GM18526 (cell line): ENCODE data around the gene IQCH.

Experiments
- POLR2A ChIP-seq: IDR thresholded peaks from 3 replicates; pipeline ENCODE4 v1.6.1; 2011; ENCODE audit not compliant: insufficient read length; ENCODE audit errors: extremely low read depth

IQCH gene

GRCh38 chr15:67415181-67415580 is 160.6 kb downstream of the IQCH start:
- no peak for TF ChIP-seq POLR2A

GRCh38 chr15:67416891-67417290 is 162.3 kb downstream of the IQCH start:
- TF ChIP-seq POLR2A: no peak

GRCh38 chr15:67419705-67420104 is 165.1 kb downstream of the IQCH start:
- no peak for TF ChIP-seq POLR2A

GRCh38 chr15:67420137-67420536 is 165.6 kb downstream of the IQCH start:
- no peak for TF ChIP-seq POLR2A

- TF ChIP-seq POLR2A: no peak
Measured at GRCh38 chr15:67421105-67421504, 166.5 kb downstream of the IQCH start.

GRCh38 chr15:67422296-67422695 is 167.7 kb downstream of the IQCH start:
- no peak for TF ChIP-seq POLR2A

- no peak for TF ChIP-seq POLR2A
Measured at GRCh38 chr15:67433495-67434099, 179.0 kb downstream of the IQCH start.

GRCh38 chr15:67444100-67444499 is 189.5 kb downstream of the IQCH start:
- no peak for TF ChIP-seq POLR2A

- TF ChIP-seq POLR2A: no peak
Measured at GRCh38 chr15:67446449-67446848, 191.9 kb downstream of the IQCH start.

GRCh38 chr15:67456677-67457529 is 202.3 kb downstream of the IQCH start:
- TF ChIP-seq POLR2A: no peak

GRCh38 chr15:67458331-67459029 is 203.9 kb downstream of the IQCH start:
- no peak for TF ChIP-seq POLR2A

- no peak for TF ChIP-seq POLR2A
Measured at GRCh38 chr15:67460521-67460920, 205.9 kb downstream of the IQCH start.

- TF ChIP-seq POLR2A: no peak
Measured at GRCh38 chr15:67461735-67462134, 207.1 kb downstream of the IQCH start.

GRCh38 chr15:67462875-67463274 is 208.3 kb downstream of the IQCH start:
- TF ChIP-seq POLR2A: no peak

- TF ChIP-seq POLR2A: no peak
Measured at GRCh38 chr15:67463488-67463887, 208.9 kb downstream of the IQCH start.
